Activated CD8-positive, alpha-beta T cell treated with anti-CD3 and anti-CD28 coated beads, Interleukin-2, amount 10 ng/mL, durations not matched to agents 7 days and 5 days (primary cell): ENCODE data around the gene ANK2. TPM values are rescaled to one million over a fixed set of nuclear protein-coding genes. Genes with fewer than 3 reads are reported as not detected.

ENCODE experiments used
- ATAC-seq: fragments of 150-1000 bp; cut with Tn5 transposase; one replicate; pipeline ENCODE4 v1.10.0; 2021; ENCODE audit warnings: moderate library complexity
- CTCF ChIA-PET: fragments of 350-600 bp; sonication (Branson Sonifier 250); formaldehyde crosslinking; loops from one replicate; lab custom pipeline; 2021; ENCODE audit warnings: antibody characterized with exemption; lab: Charles Lee
- POLR2A ChIA-PET: fragments of 350-600 bp; sonication (Branson Sonifier 250); formaldehyde crosslinking; loops from one replicate; lab custom pipeline; 2021; ENCODE audit warnings: antibody characterized with exemption; lab: Charles Lee
- DNase-seq: peaks from one replicate; pipeline ENCODE4 v3.0.0-alpha.2; 2020
- H3K27ac Mint-ChIP-seq: one replicate; pipeline ENCODE4 v1.8.0; 2021; ENCODE audit warnings: mild to moderate bottlenecking, mixed read lengths
- H3K27me3 Mint-ChIP-seq: one replicate; pipeline ENCODE4 v1.8.0; 2021; ENCODE audit warnings: low read depth, mixed read lengths
- H3K36me3 Mint-ChIP-seq: one replicate; pipeline ENCODE4 v1.8.0; 2021; ENCODE audit warnings: low read depth, mixed read lengths
- H3K4me1 Mint-ChIP-seq: one replicate; pipeline ENCODE4 v1.8.0; 2021; ENCODE audit warnings: low read depth, mixed read lengths
- H3K4me3 Mint-ChIP-seq: one replicate; pipeline ENCODE4 v1.8.0; 2021; ENCODE audit warnings: mild to moderate bottlenecking, mixed read lengths
- H3K9me3 Mint-ChIP-seq: one replicate; pipeline ENCODE4 v1.8.0; 2022; ENCODE audit warnings: mixed read lengths; ENCODE audit not compliant: insufficient read depth
- total RNA-seq, 2 experiments: library from RNA; stranded (reverse); gene quantifications; one replicate each; pipeline ENCODE4 v1.2.3, GENCODE V29; 2021

The ANK2 gene
- total RNA-seq, 2 experiments from 2014 or later: 0.47 to 1.5 TPM

GRCh38 chr4:113142351-113142750 is 92.9 kb downstream of the ANK2 start:
- Mint-ChIP-seq H3K9me3 (no peaks in the 10 kb centered on the region), H3K27ac (no peak overlapping the region), H3K36me3 (no peaks in the 10 kb centered on the region), H3K4me1 (peaks cover 8% of the 10 kb centered on the region), H3K27me3 (no peaks in the 10 kb centered on the region), H3K4me3 (no peak overlapping the region)
- ATAC-seq (no peak), DNase-seq (no peak)
- ChIA-PET POLR2A (no interaction called here), CTCF (no interaction called here)

- Mint-ChIP-seq H3K4me3 (no peak overlapping the region), H3K27ac (no peak overlapping the region), H3K9me3 (no peaks in the 10 kb centered on the region), H3K27me3 (no peaks in the 10 kb centered on the region), H3K36me3 (no peaks in the 10 kb centered on the region), H3K4me1 (peaks cover 8% of the 10 kb centered on the region)
- DNase-seq: no peak
- ATAC-seq: no peak
- ChIA-PET POLR2A (no interaction called here), CTCF (no interaction called here)
Measured at GRCh38 chr4:113144091-113144490, 94.6 kb downstream of the ANK2 start.

GRCh38 chr4:113145147-113145518 is 95.7 kb downstream of the ANK2 start:
- H3K27ac Mint-ChIP-seq: no peak overlapping the region
- peaks cover 8% of the 10 kb centered on the region for H3K4me1 Mint-ChIP-seq
- H3K36me3 Mint-ChIP-seq: no peaks in the 10 kb centered on the region
- no peaks in the 10 kb centered on the region for H3K27me3 Mint-ChIP-seq
- no peak for ATAC-seq
- ChIA-PET CTCF (no interaction called here), POLR2A (no interaction called here)
- H3K9me3 Mint-ChIP-seq: no peaks in the 10 kb centered on the region
- H3K4me3 Mint-ChIP-seq: no peak overlapping the region
- no peak for DNase-seq

- no peaks in the 10 kb centered on the region for H3K36me3 Mint-ChIP-seq
- DNase-seq: no peak
- no peaks in the 10 kb centered on the region for H3K9me3 Mint-ChIP-seq
- ATAC-seq: no peak
- ChIA-PET CTCF (no interaction called here), POLR2A (no interaction called here)
- H3K27ac Mint-ChIP-seq: no peak overlapping the region
- H3K4me1 Mint-ChIP-seq: peaks cover 8% of the 10 kb centered on the region
- no peak overlapping the region for H3K4me3 Mint-ChIP-seq
- no peaks in the 10 kb centered on the region for H3K27me3 Mint-ChIP-seq
Measured at GRCh38 chr4:113145519-113146291, 96.3 kb downstream of the ANK2 start.

- Mint-ChIP-seq H3K27me3 (no peaks in the 10 kb centered on the region), H3K9me3 (no peaks in the 10 kb centered on the region), H3K27ac (peak overlapping the region; percentile 77), H3K4me1 (peaks cover 8% of the 10 kb centered on the region), H3K4me3 (peak overlapping the region; percentile 61), H3K36me3 (no peaks in the 10 kb centered on the region)
- DNase-seq (no peak), ATAC-seq (no peak)
- POLR2A ChIA-PET: no interaction called here
- CTCF ChIA-PET: no interaction called here
Measured at GRCh38 chr4:113146876-113147358, 97.5 kb downstream of the ANK2 start.

DNA sequence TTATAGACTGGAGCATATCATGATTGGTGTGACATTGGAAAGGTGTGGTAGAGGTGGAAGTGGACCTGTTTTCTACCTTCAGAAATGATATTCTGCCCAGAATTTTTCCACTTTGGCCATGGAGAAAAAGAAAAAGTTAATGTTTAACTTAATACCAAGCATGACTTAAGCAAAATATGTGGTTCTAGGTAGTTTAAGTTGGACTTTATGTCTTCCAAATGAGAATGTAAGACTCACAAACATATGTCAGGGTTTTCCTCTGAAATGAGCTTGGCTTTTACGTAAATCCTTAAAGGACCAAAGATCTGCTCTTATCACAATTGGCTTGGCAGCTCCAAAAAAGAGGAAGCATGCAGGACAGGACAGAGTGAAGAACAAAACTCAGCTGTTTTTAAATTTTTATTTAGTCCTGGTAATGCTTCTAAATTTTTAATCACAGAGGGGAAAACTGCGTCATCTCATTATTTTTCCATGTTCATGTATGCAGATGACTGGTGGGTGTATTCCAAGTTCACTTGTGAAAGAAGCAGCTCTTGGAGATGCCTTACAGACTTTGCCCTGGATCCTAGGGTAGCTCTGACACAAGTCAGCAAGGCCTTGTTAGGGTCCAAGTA is 98.2 kb downstream of the ANK2 start:
- CTCF ChIA-PET: interaction anchor here (0.9 kb wide), 1 partner anchor 16 kb away, joined by 3 read pairs; no protein-coding TSS in a partner anchor
- no peaks in the 10 kb centered on the region for H3K9me3 Mint-ChIP-seq

DNA sequence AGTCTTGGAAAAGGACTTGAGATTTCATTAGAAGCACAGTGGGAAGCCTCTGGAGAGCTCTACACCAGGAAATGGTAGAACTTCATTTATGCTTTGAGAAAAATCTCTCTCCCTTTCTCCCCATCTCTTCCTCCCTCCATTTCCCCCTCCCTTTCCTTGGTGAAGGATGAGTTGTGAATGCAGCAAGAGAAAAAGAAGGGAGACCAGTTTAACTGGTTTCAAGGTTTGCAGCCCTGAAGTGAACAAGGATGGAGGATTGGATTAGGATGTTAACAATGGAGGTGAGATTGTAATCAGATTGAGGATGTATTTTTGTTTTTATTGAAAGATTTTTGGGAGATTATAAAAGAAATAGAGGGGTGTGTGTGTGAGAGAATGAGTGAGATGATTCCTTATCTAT is 99.5 kb downstream of the ANK2 start:
- ChIA-PET CTCF (no interaction called here), POLR2A (no interaction called here)
- no peak for ATAC-seq
- Mint-ChIP-seq H3K4me3 (no peak overlapping the region), H3K36me3 (no peaks in the 10 kb centered on the region), H3K4me1 (peaks cover 8% of the 10 kb centered on the region), H3K9me3 (no peaks in the 10 kb centered on the region), H3K27me3 (no peaks in the 10 kb centered on the region), H3K27ac (no peak overlapping the region)
- no peak for DNase-seq

More for the DNA sequence above, 98.2 kb downstream of the ANK2 start:
- POLR2A ChIA-PET: no interaction called here
- no peaks in the 10 kb centered on the region for H3K27me3 Mint-ChIP-seq
- no peak overlapping the region for H3K4me3 Mint-ChIP-seq
- H3K36me3 Mint-ChIP-seq: no peaks in the 10 kb centered on the region
- peaks cover 8% of the 10 kb centered on the region for H3K4me1 Mint-ChIP-seq
- no peak overlapping the region for H3K27ac Mint-ChIP-seq
- no peak for ATAC-seq
- no peak for DNase-seq

GRCh38 chr4:113153529-113154101 is 104.2 kb downstream of the ANK2 start:
- H3K27me3 Mint-ChIP-seq: no peaks in the 10 kb centered on the region
- H3K27ac Mint-ChIP-seq: no peak overlapping the region
- no peak for ATAC-seq

DNA sequence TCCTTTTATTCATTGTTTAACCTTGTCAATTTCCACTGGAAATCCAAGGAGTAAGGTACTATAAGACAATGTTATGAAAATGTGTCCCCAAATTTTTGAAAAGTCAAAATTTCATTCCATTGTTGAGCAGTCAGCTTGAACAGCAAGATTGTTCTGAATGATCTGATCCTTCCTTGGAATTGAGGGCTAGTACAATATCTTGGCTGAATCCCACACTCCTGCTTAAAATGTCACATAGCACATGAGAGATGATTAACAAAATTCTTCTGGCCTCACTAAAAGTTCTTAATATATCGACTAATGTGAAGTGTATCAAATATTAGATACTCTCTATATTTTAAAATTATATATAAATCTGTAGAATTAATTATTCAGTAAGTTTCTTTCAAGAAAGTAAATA is 104.8 kb downstream of the ANK2 start:
- ChIA-PET POLR2A (no interaction called here), CTCF (no interaction called here)
- DNase-seq: no peak
- no peaks in the 10 kb centered on the region for H3K4me1 Mint-ChIP-seq
- no peak for ATAC-seq
- no peaks in the 10 kb centered on the region for H3K27me3 Mint-ChIP-seq
- no peaks in the 10 kb centered on the region for H3K36me3 Mint-ChIP-seq
- no peaks in the 10 kb centered on the region for H3K9me3 Mint-ChIP-seq
- H3K27ac Mint-ChIP-seq: no peak overlapping the region
- no peak overlapping the region for H3K4me3 Mint-ChIP-seq

More at GRCh38 chr4:113153529-113154101, 104.2 kb downstream of the ANK2 start:
- no peaks in the 10 kb centered on the region for H3K9me3 Mint-ChIP-seq
- no peaks in the 10 kb centered on the region for H3K4me1 Mint-ChIP-seq
- no peaks in the 10 kb centered on the region for H3K36me3 Mint-ChIP-seq
- POLR2A ChIA-PET: no interaction called here
- H3K4me3 Mint-ChIP-seq: no peak overlapping the region
- DNase-seq: no peak
- CTCF ChIA-PET: no interaction called here

GRCh38 chr4:113157086-113157857 is 107.8 kb downstream of the ANK2 start:
- ATAC-seq (no peak), DNase-seq (no peak)
- Mint-ChIP-seq H3K36me3 (no peaks in the 10 kb centered on the region), H3K27me3 (no peaks in the 10 kb centered on the region), H3K27ac (no peak overlapping the region), H3K4me1 (no peaks in the 10 kb centered on the region), H3K9me3 (no peaks in the 10 kb centered on the region), H3K4me3 (no peak overlapping the region)
- CTCF ChIA-PET: no interaction called here
- POLR2A ChIA-PET: no interaction called here

DNA sequence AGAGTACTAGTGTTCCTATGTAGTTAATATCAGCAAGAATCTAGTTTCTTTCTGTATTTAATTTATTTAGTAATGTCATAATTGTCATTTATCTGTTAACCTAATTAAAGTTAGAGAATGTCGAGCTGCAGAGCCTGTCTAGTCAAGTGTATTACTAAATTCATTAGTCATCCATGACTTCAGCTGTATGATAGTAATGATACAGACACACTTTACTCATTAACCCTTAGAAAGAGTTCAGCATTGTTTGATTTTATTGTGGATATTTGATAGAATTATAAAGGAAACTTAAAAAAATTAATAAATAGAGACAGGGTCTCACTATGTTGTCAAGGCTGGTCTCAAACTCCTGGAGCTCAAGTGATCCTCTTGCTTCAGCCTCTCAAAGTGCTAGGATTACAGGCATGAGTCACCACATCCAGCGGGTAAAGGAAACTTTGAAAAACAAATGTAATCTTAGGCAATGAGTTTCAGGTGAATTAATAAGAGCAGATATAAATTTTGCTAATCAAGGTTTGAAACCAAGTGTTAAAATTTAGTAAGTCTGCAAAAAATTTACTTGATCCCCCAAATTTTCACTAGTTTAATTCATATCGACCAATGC is 110.6 kb downstream of the ANK2 start:
- Mint-ChIP-seq H3K27me3 (no peaks in the 10 kb centered on the region), H3K9me3 (no peaks in the 10 kb centered on the region), H3K4me3 (no peak overlapping the region), H3K36me3 (no peaks in the 10 kb centered on the region), H3K4me1 (no peaks in the 10 kb centered on the region), H3K27ac (no peak overlapping the region)
- ChIA-PET POLR2A (no interaction called here), CTCF (no interaction called here)
- ATAC-seq (no peak), DNase-seq (no peak)
